Measurements from ENCODE around the gene CACNA2D2.

Gene CACNA2D2

GRCh38 chr3:50388720-50389413, 114.6 kb downstream of the CACNA2D2 start:
- Histone ChIP-seq H3K27ac (ENCODE audit: low read depth, low read length) (no peak overlapping the region), H3K36me3 (ENCODE audit: low read length) (no peaks in the 10 kb centered on the region), H3K4me2 (ENCODE audit: low read depth, low read length, poor library complexity, severe bottlenecking) (no peak overlapping the region), H3K9ac (ENCODE audit: low read length) (no peak overlapping the region), H3K9me2 (replicated peaks; ENCODE audit: insufficient read depth, low read length) (no peaks in the 10 kb centered on the region), H3F3A (ENCODE audit: insufficient read depth) (no peaks in the 10 kb centered on the region), H3K9me3 (ENCODE audit: insufficient read depth, low read length) (no peaks in the 10 kb centered on the region), H3K4me3 (ENCODE audit: insufficient read depth, low read length, poor library complexity, severe bottlenecking) (no peak overlapping the region), H2AFZ (ENCODE audit: low read depth, low read length, severe bottlenecking) (no peak overlapping the region), H3K27me3 (ENCODE audit: low read length) (no peaks in the 10 kb centered on the region), H3K79me2 (ENCODE audit: insufficient read depth, low read length) (no peaks in the 10 kb centered on the region), H4K20me1 (ENCODE audit: low read depth, low read length) (no peaks in the 10 kb centered on the region)
- TF ChIP-seq EZH2phosphoT487 (conservative IDR thresholded peaks at IDR 0.05; ENCODE audit: low read length), result no peak
- TF ChIP-seq CTCF (IDR thresholded peaks at IDR 0.05; ENCODE audit: insufficient read depth, low read length, poor library complexity, severe bottlenecking), result no peak

- Histone ChIP-seq H3K9me2 (replicated peaks; ENCODE audit: insufficient read depth, low read length) (no peaks in the 10 kb centered on the region), H3K79me2 (ENCODE audit: insufficient read depth, low read length) (no peaks in the 10 kb centered on the region), H3K9me3 (ENCODE audit: insufficient read depth, low read length) (no peaks in the 10 kb centered on the region), H3K4me2 (ENCODE audit: low read depth, low read length, poor library complexity, severe bottlenecking) (no peak overlapping the region), H3F3A (ENCODE audit: insufficient read depth) (no peaks in the 10 kb centered on the region), H3K27ac (ENCODE audit: low read depth, low read length) (no peak overlapping the region), H3K27me3 (ENCODE audit: low read length) (no peaks in the 10 kb centered on the region), H4K20me1 (ENCODE audit: low read depth, low read length) (no peaks in the 10 kb centered on the region), H2AFZ (ENCODE audit: low read depth, low read length, severe bottlenecking) (no peak overlapping the region), H3K9ac (ENCODE audit: low read length) (no peak overlapping the region), H3K36me3 (ENCODE audit: low read length) (no peaks in the 10 kb centered on the region), H3K4me3 (ENCODE audit: insufficient read depth, low read length, poor library complexity, severe bottlenecking) (no peak overlapping the region)
- no peak for TF ChIP-seq EZH2phosphoT487 (conservative IDR thresholded peaks at IDR 0.05; ENCODE audit: low read length)
- no peak for TF ChIP-seq CTCF (IDR thresholded peaks at IDR 0.05; ENCODE audit: insufficient read depth, low read length, poor library complexity, severe bottlenecking)
Measured at GRCh38 chr3:50388016-50388719, 115.3 kb downstream of the CACNA2D2 start.

GRCh38 chr3:50385754-50386153, 117.7 kb downstream of the CACNA2D2 start:
- TF ChIP-seq EZH2phosphoT487 (conservative IDR thresholded peaks at IDR 0.05; ENCODE audit: low read length) (no peak), CTCF (IDR thresholded peaks at IDR 0.05; ENCODE audit: insufficient read depth, low read length, poor library complexity, severe bottlenecking) (no peak)
- Histone ChIP-seq H3K79me2 (ENCODE audit: insufficient read depth, low read length) (no peaks in the 10 kb centered on the region), H4K20me1 (ENCODE audit: low read depth, low read length) (no peaks in the 10 kb centered on the region), H2AFZ (ENCODE audit: low read depth, low read length, severe bottlenecking) (no peak overlapping the region), H3K4me2 (ENCODE audit: low read depth, low read length, poor library complexity, severe bottlenecking) (no peak overlapping the region), H3K27ac (ENCODE audit: low read depth, low read length) (no peak overlapping the region), H3K36me3 (ENCODE audit: low read length) (no peaks in the 10 kb centered on the region), H3K27me3 (ENCODE audit: low read length) (no peaks in the 10 kb centered on the region), H3K9ac (ENCODE audit: low read length) (no peak overlapping the region), H3K9me3 (ENCODE audit: insufficient read depth, low read length) (no peaks in the 10 kb centered on the region), H3F3A (ENCODE audit: insufficient read depth) (no peaks in the 10 kb centered on the region), H3K9me2 (replicated peaks; ENCODE audit: insufficient read depth, low read length) (no peaks in the 10 kb centered on the region), H3K4me3 (ENCODE audit: insufficient read depth, low read length, poor library complexity, severe bottlenecking) (no peak overlapping the region)

All from SU-DHL-6 (cell line).